C4-2B (cell line): ENCODE data around the gene MEX3A.

Source experiments
- ZFX ChIP-seq: fragments of 450-650 bp; IDR thresholded peaks from 2 replicates; pipeline ENCODE4 v1.6.1; 2017
- TF ChIP-seq, protein P1 (sequence below): fragments of 450-650 bp; conservative IDR thresholded peaks from 2 replicates; pipeline ENCODE4 v1.5.1; 2017; ENCODE audit warnings: mild to moderate bottlenecking

DNA sequence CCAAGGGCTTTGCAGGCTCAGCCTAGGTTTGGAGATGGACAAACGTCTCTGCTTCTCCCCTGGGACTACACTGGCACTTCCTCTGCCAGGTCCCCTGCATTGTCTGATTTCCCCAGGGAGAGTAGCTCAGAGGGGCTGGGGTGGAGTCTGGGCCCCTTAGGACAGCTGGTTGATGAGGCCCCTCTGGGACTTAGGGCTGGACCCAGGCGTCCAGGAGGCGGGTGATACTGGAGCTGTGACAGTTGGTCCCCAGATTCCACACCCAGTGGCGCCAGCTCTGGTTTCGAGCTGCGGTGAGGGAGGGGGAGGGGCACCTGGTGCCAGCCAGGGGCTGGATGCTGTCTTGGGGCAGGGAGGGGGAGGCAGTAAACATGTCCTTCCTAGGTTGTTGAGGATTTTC is 7.4 kb upstream of the MEX3A start:
- TF ChIP-seq, protein P1, sequence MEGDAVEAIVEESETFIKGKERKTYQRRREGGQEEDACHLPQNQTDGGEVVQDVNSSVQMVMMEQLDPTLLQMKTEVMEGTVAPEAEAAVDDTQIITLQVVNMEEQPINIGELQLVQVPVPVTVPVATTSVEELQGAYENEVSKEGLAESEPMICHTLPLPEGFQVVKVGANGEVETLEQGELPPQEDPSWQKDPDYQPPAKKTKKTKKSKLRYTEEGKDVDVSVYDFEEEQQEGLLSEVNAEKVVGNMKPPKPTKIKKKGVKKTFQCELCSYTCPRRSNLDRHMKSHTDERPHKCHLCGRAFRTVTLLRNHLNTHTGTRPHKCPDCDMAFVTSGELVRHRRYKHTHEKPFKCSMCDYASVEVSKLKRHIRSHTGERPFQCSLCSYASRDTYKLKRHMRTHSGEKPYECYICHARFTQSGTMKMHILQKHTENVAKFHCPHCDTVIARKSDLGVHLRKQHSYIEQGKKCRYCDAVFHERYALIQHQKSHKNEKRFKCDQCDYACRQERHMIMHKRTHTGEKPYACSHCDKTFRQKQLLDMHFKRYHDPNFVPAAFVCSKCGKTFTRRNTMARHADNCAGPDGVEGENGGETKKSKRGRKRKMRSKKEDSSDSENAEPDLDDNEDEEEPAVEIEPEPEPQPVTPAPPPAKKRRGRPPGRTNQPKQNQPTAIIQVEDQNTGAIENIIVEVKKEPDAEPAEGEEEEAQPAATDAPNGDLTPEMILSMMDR = no peak
- no peak for TF ChIP-seq ZFX
